Eye (tissue), 1 donor: ENCODE measurements around the gene NSUN2.
"Not testable (repeated sequence)": the region's sequence is repeated elsewhere in the genome, so short reads cannot be mapped to it uniquely, and the experiment has no call there.

ENCODE experiments used
- DNase-seq: peaks from one replicate; pipeline ENCODE4 v3.0.0-alpha.2; 2015

Gene NSUN2

GRCh38 chr5:6632888-6633468, at the start of gene NSUN2, which contains the start of gene SRD5A1:
NSUN2 (minus strand) TSS chr5:6633044; CDS start chr5:6632979, 65 bp downstream.
SRD5A1 (plus strand) TSS chr5:6633440; CDS start chr5:6633577, 137 bp downstream.
- DNase-seq: peak; percentile 97

- no peak for DNase-seq
These were observed 49.4 kb upstream of the NSUN2 start for GRCh38 chr5:6682239-6682638.

- no peak for DNase-seq
These were observed 48.8 kb upstream of the NSUN2 start for GRCh38 chr5:6681682-6682081.

- DNase-seq: no peak
These were observed 48.1 kb upstream of the NSUN2 start for GRCh38 chr5:6680922-6681321.

- DNase-seq: no peak
These were observed 45.5 kb upstream of the NSUN2 start for GRCh38 chr5:6678385-6678784.

- DNase-seq: no peak
These were observed 43.9 kb upstream of the NSUN2 start for GRCh38 chr5:6676702-6677101.

GRCh38 chr5:6675784-6676491, 43.1 kb upstream of the NSUN2 start:
- no peak for DNase-seq

GRCh38 chr5:6674886-6675285, 42.0 kb upstream of the NSUN2 start:
- no peak for DNase-seq

- DNase-seq: no peak
These were observed 41.6 kb upstream of the NSUN2 start for GRCh38 chr5:6674421-6674820.

GRCh38 chr5:6673963-6674362, 41.1 kb upstream of the NSUN2 start:
- DNase-seq: no peak

- DNase-seq: no peak
These were observed 40.2 kb upstream of the NSUN2 start for GRCh38 chr5:6673031-6673430.

GRCh38 chr5:6668717-6669116, 35.9 kb upstream of the NSUN2 start:
- DNase-seq: not testable (repeated sequence)

GRCh38 chr5:6667648-6668047, 34.8 kb upstream of the NSUN2 start:
- no peak for DNase-seq

GRCh38 chr5:6666762-6667161, 33.9 kb upstream of the NSUN2 start:
- no peak for DNase-seq

GRCh38 chr5:6660688-6661087, 27.8 kb upstream of the NSUN2 start:
- DNase-seq: no peak

- no peak for DNase-seq
These were observed 27.3 kb upstream of the NSUN2 start for GRCh38 chr5:6659941-6660684.

GRCh38 chr5:6656680-6657079, 23.8 kb upstream of the NSUN2 start:
- peak; percentile 15 for DNase-seq

- DNase-seq: no peak
These were observed 22.6 kb upstream of the NSUN2 start for GRCh38 chr5:6655432-6655831.

- DNase-seq: no peak
These were observed 19.2 kb upstream of the NSUN2 start for GRCh38 chr5:6652025-6652424.

GRCh38 chr5:6649681-6650080, 16.8 kb upstream of the NSUN2 start:
- DNase-seq: no peak

- DNase-seq: no peak
These were observed 16.3 kb upstream of the NSUN2 start for GRCh38 chr5:6649186-6649585.

- not testable (repeated sequence) for DNase-seq
These were observed 12.9 kb upstream of the NSUN2 start for GRCh38 chr5:6645571-6646362.

- no peak for DNase-seq
These were observed 12.0 kb upstream of the NSUN2 start for GRCh38 chr5:6644794-6645241.
